Loucy (cell line): ENCODE measurements around the gene DMBT1.

Experiments used
- CTCF ChIP-seq: fragments of 200-600 bp; sonication (generic); conservative IDR thresholded peaks from 2 replicates; pipeline ENCODE4 v1.5.1; 2014; ENCODE audit warnings: mild to moderate bottlenecking, antibody characterized with exemption, low read length
- EZH2phosphoT487 ChIP-seq: fragments of 200-600 bp; IDR thresholded peaks from 2 replicates; pipeline ENCODE4 v1.6.1; 2018; ENCODE audit warnings: antibody characterized with exemption, mild to moderate bottlenecking, moderate library complexity, borderline replicate concordance

- TF ChIP-seq CTCF (no peak), EZH2phosphoT487 (no peak)
Measured at GRCh38 chr10:122575776-122576175, 15.2 kb downstream of the DMBT1 start.
